H1 (cell line): Measurements from ENCODE around the gene GRAP. TPM values are rescaled to one million over a fixed set of nuclear protein-coding genes. Genes with fewer than 3 reads are reported as not detected.

Source experiments
- CTCF ChIA-PET: fragments of 300-600 bp; sonication (Branson Sonifier 250); formaldehyde crosslinking; loops from one replicate; lab custom pipeline; 2021; ENCODE audit not compliant: partially characterized antibody; lab: Charles Lee
- POLR2A ChIA-PET: fragments of 300-600 bp; sonication (Branson Sonifier 250); formaldehyde crosslinking; loops from one replicate; lab custom pipeline; 2021; ENCODE audit warnings: inconsistent platforms; ENCODE audit not compliant: partially characterized antibody; lab: Charles Lee
- DNase-seq, 2 experiments: peaks; one replicate each; pipeline versions ENCODE4 v3.0.0 to v3.0.0-alpha.2; 2010 to 2022; ENCODE audit warnings: low spot score in 2 of 2, low read depth in 1 of 2, mixed read lengths in 1 of 2
- FAIRE-seq: peaks from 2 replicates; lab custom pipeline; 2011; peaks lifted over from hg19 to GRCh38; lab: Jason Lieb, UNC
- H2AFZ ChIP-seq: 2 replicates; pipeline ENCODE4 v1.8.1; 2012; ENCODE audit warnings: low read length, inconsistent platforms
- H2AK5ac ChIP-seq: 2 replicates; pipeline ENCODE4 v1.6.1; 2013; ENCODE audit warnings: low read depth, low read length
- H2BK120ac ChIP-seq: replicated peaks from 2 replicates; pipeline ENCODE3; 2013; ENCODE audit warnings: low read depth, low read length, inconsistent platforms
- H2BK12ac ChIP-seq: 2 replicates; pipeline ENCODE4 v1.6.1; 2013; ENCODE audit warnings: low read depth, low read length
- H2BK15ac ChIP-seq: 2 replicates; pipeline ENCODE4 v1.6.1; 2013; ENCODE audit warnings: low read length
- H2BK20ac ChIP-seq: 2 replicates; pipeline ENCODE4 v1.6.1; 2013; ENCODE audit warnings: low read length
- H2BK5ac ChIP-seq: 2 replicates; pipeline ENCODE4 v1.6.1; 2013; ENCODE audit warnings: low read depth, low read length
- H3K14ac ChIP-seq: 2 replicates; pipeline ENCODE4 v1.6.1; 2013; ENCODE audit warnings: inconsistent platforms; ENCODE audit not compliant: insufficient read length
- H3K18ac ChIP-seq: 2 replicates; pipeline ENCODE4 v1.6.1; 2013; ENCODE audit warnings: low read length; ENCODE audit errors: extremely low read depth
- H3K23ac ChIP-seq: 2 replicates; pipeline ENCODE4 v1.6.1; 2013; ENCODE audit warnings: inconsistent platforms; ENCODE audit not compliant: insufficient read length
- H3K23me2 ChIP-seq: 2 replicates; pipeline ENCODE4 v1.6.1; 2013; ENCODE audit warnings: low read depth, low read length
- H3K27ac ChIP-seq: 2 replicates; pipeline ENCODE4 v1.6.1; 2011; ENCODE audit warnings: low read depth, low read length, inconsistent platforms
- H3K27me3 ChIP-seq, 4 experiments: replicated peaks in 1 of 4; 1 replicate in 1 of 4; 2 replicates in 3 of 4; pipeline versions ENCODE4 v1.6.1 to v1.8.1; 2011 to 2013; ENCODE audit warnings: low read length in 3 of 4, mild to moderate bottlenecking in 3 of 4, inconsistent platforms in 2 of 4, mixed read lengths in 2 of 4, moderate library complexity in 1 of 4; ENCODE audit not compliant: control insufficient read depth in 3 of 4, insufficient read depth in 3 of 4; ENCODE audit errors: extremely low read depth in 1 of 4
- H3K36me3 ChIP-seq, 4 experiments: 2 replicates each; pipeline versions ENCODE4 v1.6.1 to v1.8.1; 2011 to 2013; ENCODE audit warnings: mild to moderate bottlenecking in 4 of 4, low read length in 3 of 4, moderate library complexity in 2 of 4, control low read depth in 1 of 4, inconsistent platforms in 1 of 4; ENCODE audit not compliant: insufficient read depth in 4 of 4, control insufficient read depth in 2 of 4
- H3K4ac ChIP-seq: replicated peaks from 2 replicates; pipeline ENCODE3; 2013; ENCODE audit warnings: low read length, low read depth, mixed read lengths, inconsistent platforms; ENCODE audit not compliant: insufficient read length
- H3K4me1 ChIP-seq, 4 experiments: replicated peaks in 1 of 4; 1 replicate in 1 of 4; 2 replicates in 3 of 4; pipeline versions ENCODE4 v1.6.1 to v1.8.1; 2011 to 2013; ENCODE audit warnings: low read length in 3 of 4, inconsistent platforms in 2 of 4, mixed read lengths in 1 of 4; ENCODE audit not compliant: insufficient read depth in 4 of 4, control insufficient read depth in 3 of 4
- H3K4me2 ChIP-seq, 2 experiments: 2 replicates each; pipeline versions ENCODE4 v1.6.1 to v1.8.1; 2011 to 2013; ENCODE audit warnings: low read depth in 2 of 2, low read length in 2 of 2, control low read depth in 1 of 2, inconsistent platforms in 1 of 2, mild to moderate bottlenecking in 1 of 2; ENCODE audit not compliant: insufficient read depth in 1 of 2
- H3K4me3 ChIP-seq, 4 experiments: fragments of 200-600, 300-600 bp in 1 of 4; sonication (generic), shearing (Covaris generic), sonication (Bioruptor Twin) in 1 of 4; 2 replicates each; pipeline versions ENCODE4 v1.5.1 to v1.8.1; 2011 to 2016; ENCODE audit warnings: low read length in 4 of 4, low read depth in 3 of 4, control low read depth in 2 of 4, inconsistent platforms in 2 of 4, mild to moderate bottlenecking in 2 of 4, mixed read lengths in 1 of 4, moderate library complexity in 1 of 4; ENCODE audit not compliant: insufficient read depth in 2 of 4; ENCODE audit errors: extremely low read depth in 1 of 4
- H3K56ac ChIP-seq: replicated peaks from 2 replicates; pipeline ENCODE3; 2013; ENCODE audit warnings: low read depth, mild to moderate bottlenecking, mixed read lengths, low read length, inconsistent platforms; ENCODE audit not compliant: insufficient read length
- H3K79me1 ChIP-seq: 2 replicates; pipeline ENCODE4 v1.6.1; 2013; ENCODE audit warnings: low read depth, low read length, control low read depth
- H3K79me2 ChIP-seq, 2 experiments: 2 replicates each; pipeline versions ENCODE4 v1.6.1 to v1.8.1; 2012 to 2013; ENCODE audit warnings: low read length in 2 of 2, mild to moderate bottlenecking in 2 of 2, inconsistent platforms in 1 of 2; ENCODE audit not compliant: insufficient read depth in 2 of 2, control insufficient read depth in 1 of 2
- H3K9ac ChIP-seq, 4 experiments: replicated peaks in 1 of 4; 1 replicate in 1 of 4; 2 replicates in 3 of 4; pipeline versions ENCODE4 v1.6.1 to v1.8.1; 2011 to 2013; ENCODE audit warnings: low read depth in 3 of 4, low read length in 3 of 4, control low read depth in 2 of 4, mild to moderate bottlenecking in 2 of 4, moderate library complexity in 2 of 4, inconsistent platforms in 1 of 4; ENCODE audit errors: extremely low read depth in 1 of 4
- H3K9me3 ChIP-seq, 2 experiments: 2 replicates each; pipeline versions ENCODE4 v1.6.1 to v1.8.1; 2012 to 2013; ENCODE audit warnings: mild to moderate bottlenecking in 2 of 2, moderate library complexity in 2 of 2, control low read depth in 1 of 2, inconsistent platforms in 1 of 2, low read depth in 1 of 2, low read length in 1 of 2, mixed read lengths in 1 of 2; ENCODE audit not compliant: insufficient read depth in 2 of 2
- H4K20me1 ChIP-seq, 2 experiments: replicated peaks in 1 of 2; 2 replicates each; pipeline versions ENCODE3 to v1.8.1; 2011 to 2013; ENCODE audit warnings: inconsistent platforms in 2 of 2, low read length in 2 of 2, mild to moderate bottlenecking in 1 of 2; ENCODE audit not compliant: insufficient read depth in 2 of 2, control insufficient read depth in 1 of 2
- H4K5ac ChIP-seq: 2 replicates; pipeline ENCODE4 v1.6.1; 2013; ENCODE audit warnings: low read length, low read depth, mixed read lengths, inconsistent platforms; ENCODE audit not compliant: insufficient read length
- H4K8ac ChIP-seq: 2 replicates; pipeline ENCODE4 v1.8.0; 2013; ENCODE audit warnings: mild to moderate bottlenecking, moderate library complexity, low read length, inconsistent platforms; ENCODE audit not compliant: insufficient read depth; ENCODE audit errors: extremely low read depth
- H4K91ac ChIP-seq: replicated peaks from 2 replicates; pipeline ENCODE3; 2013; ENCODE audit warnings: low read length, mixed read lengths, inconsistent platforms; ENCODE audit not compliant: insufficient read length
- CBX5 ChIP-seq: fragments of 300-800, 300-1000 bp; sonication (generic); IDR thresholded peaks from 2 replicates; pipeline ENCODE4 v1.7.1; 2016; ENCODE audit warnings: antibody characterized with exemption, low read length, low read depth
- CBX8 ChIP-seq: fragments of 300-800, 300-1000 bp; sonication (generic); IDR thresholded peaks from 2 replicates; pipeline ENCODE4 v1.7.1; 2016; ENCODE audit warnings: low read depth, low read length, borderline replicate concordance
- EP300 ChIP-seq, 2 experiments: IDR thresholded peaks; 1 replicate in 1 of 2; 2 replicates in 1 of 2; pipeline ENCODE4 v1.6.1; 2011 to 2012; ENCODE audit warnings: low read depth in 2 of 2, low read length in 2 of 2, mild to moderate bottlenecking in 2 of 2, borderline replicate concordance in 1 of 2, inconsistent platforms in 1 of 2, moderate library complexity in 1 of 2
- KDM5A ChIP-seq: fragments of 200-600 bp; IDR thresholded peaks from 2 replicates; pipeline ENCODE4 v1.7.1; 2012; ENCODE audit warnings: mild to moderate bottlenecking, low read length, inconsistent platforms, mixed read lengths
- MAX ChIP-seq: IDR thresholded peaks from 2 replicates; pipeline ENCODE4 v1.6.1; 2012; ENCODE audit warnings: inconsistent platforms
- TAF1 ChIP-seq: IDR thresholded peaks from 2 replicates; pipeline ENCODE4 v1.6.1; 2011; ENCODE audit warnings: mild to moderate bottlenecking, low read depth, low read length
- TBP ChIP-seq: IDR thresholded peaks from 2 replicates; pipeline ENCODE4 v1.6.1; 2011; ENCODE audit warnings: low read depth, low read length, improper control_type of control experiment
- WGBS, 2 experiments: shearing (Covaris generic) in 1 of 2; methylation state at CpG; one replicate each; pipeline versions ENCODE4 v1.1.6 to v1.1.7; 2013 to 2015; ENCODE audit warnings: low lambda C conversion rate in 2 of 2, mixed read lengths in 2 of 2, inconsistent platforms in 1 of 2, low coverage in 1 of 2, missing lambda C conversion rate in 1 of 2; ENCODE audit not compliant: insufficient replicate concordance in 2 of 2, insufficient coverage in 1 of 2, insufficient read length in 1 of 2; ENCODE audit errors: extremely low coverage in 1 of 2, missing lambda C conversion rate in 1 of 2; 5-methylcytosine and 5-hydroxymethylcytosine counted together
- polyA plus RNA-seq, 7 experiments: library from polyadenylated mRNA; depleted of rRNA in 3 of 7; stranded (reverse) in 5 of 7; unstranded in 2 of 7; fragments of >200 nt in 5 of 7; fragments of 200-250 nt in 2 of 7; gene quantifications; 1 replicate in 5 of 7; 2 replicates in 1 of 7; 4 replicates in 1 of 7; pipeline versions ENCODE4 v1.2.1 to v1.2.3, GENCODE V29; 2011 to 2013; ENCODE audit warnings: missing spikeins in 2 of 7, mixed read lengths in 2 of 7
- total RNA-seq: library from RNA; stranded (reverse); fragmentation: NEBNext Ultra II Directional; extraction: Animal tissue kit (Norgen Biotek cat#: 25700); gene quantifications from 2 replicates; pipeline ENCODE4 v1.2.1, GENCODE V29; 2021

GRAP gene
- total and polyA plus RNA-seq, 2 of the 8 experiments (the other 6 are each of a cell fraction or from before 2014, with no cell fraction given) = 0.18 to 0.24 TPM

- Histone ChIP-seq H3K27ac (no peak overlapping the region), H2AFZ (no peak overlapping the region)
- WGBS, 2 experiments = 87% methylated on average over 28 of the region's 30 CpGs; no CpG with 5 or more reads in 1 of the 2 experiments
These were observed 64.9 kb downstream of the GRAP start for GRCh38 chr17:18981642-18982424.

More at GRCh38 chr17:18981642-18982424, 64.9 kb downstream of the GRAP start:
- no peak overlapping the region for H3K18ac ChIP-seq
- peaks cover 5% of the 10 kb centered on the region; the same call in 1 of the 2 replicates for H3K79me1 ChIP-seq
- no peak overlapping the region for H2BK15ac ChIP-seq
- no peaks in the 10 kb centered on the region for H3K23me2 ChIP-seq
- DNase-seq (no peak), FAIRE-seq (no peak)
- no peak overlapping the region for H3K4ac ChIP-seq
- H3K56ac ChIP-seq = no peak overlapping the region
- no peak overlapping the region for H3K9ac ChIP-seq
- H2BK20ac ChIP-seq = no peak overlapping the region
- no peaks in the 10 kb centered on the region for H3K27me3 ChIP-seq
- H3K14ac ChIP-seq = no peak overlapping the region
- peak overlapping the region; percentile 65; the same call in 1 of the 2 replicates for H4K8ac ChIP-seq
- no peak overlapping the region for H4K5ac ChIP-seq
- no peak overlapping the region for H2BK5ac ChIP-seq
- H3K4me2 ChIP-seq = no peak overlapping the region
- H3K9me3 ChIP-seq = no peaks in the 10 kb centered on the region
- no peak for TF ChIP-seq TAF1
- TF ChIP-seq MAX = no peak
- no peak for TF ChIP-seq EP300 (IDR thresholded peaks at IDR 0.05; ENCODE audit: borderline replicate concordance in 1 of 2, low read depth in 2 of 2, low read length in 2 of 2)
- no peak for TF ChIP-seq CBX8
- TF ChIP-seq TBP = no peak
- TF ChIP-seq CBX5 = no peak
- no peak for TF ChIP-seq KDM5A
- no peak overlapping the region for H3K23ac ChIP-seq
- no peak overlapping the region for H2BK12ac ChIP-seq
- POLR2A ChIA-PET = interaction anchor here (0.6 to 1.5 kb wide), 2 partner anchors 15 to 42 kb away, joined by 3 to 5 read pairs; no protein-coding TSS in a partner anchor
- H2AK5ac ChIP-seq = no peak overlapping the region
- H3K79me2 ChIP-seq = no peaks in the 10 kb centered on the region
- peaks cover 6 to 18% of the 10 kb centered on the region in 2 experiments for H4K20me1 ChIP-seq
- H3K4me3 ChIP-seq = no peak overlapping the region
- H3K36me3 ChIP-seq = peaks cover 10 to 22% (median 20%) of the 10 kb centered on the region in 4 experiments
- CTCF ChIA-PET = interaction anchor here (1.0 to 4.9 kb wide), 5 partner anchors 10 to 21 kb away, joined by 3 to 30 read pairs (median 3); no protein-coding TSS in a partner anchor
- peaks cover 0 to 4% (median 0%) of the 10 kb centered on the region in 4 experiments; a peak in 2 of 7 replicates for H3K4me1 ChIP-seq
- H2BK120ac ChIP-seq = no peak overlapping the region
- H4K91ac ChIP-seq = no peak overlapping the region
